Activated CD4-positive, alpha-beta memory T cell treated with anti-CD3 and anti-CD28 coated beads for 36 hours (primary cell): ENCODE measurements around the gene WDR27. TPM values are rescaled to one million over a fixed set of nuclear protein-coding genes. Genes with fewer than 3 reads are reported as not detected.

ENCODE experiments used
- CTCF ChIA-PET: fragments of 350-600 bp; sonication (Branson Sonifier 250); formaldehyde crosslinking; loops from one replicate; lab custom pipeline; 2021; ENCODE audit warnings: antibody characterized with exemption, inconsistent platforms; lab: Charles Lee
- POLR2A ChIA-PET: fragments of 350-600 bp; sonication (Branson Sonifier 250); formaldehyde crosslinking; loops from one replicate; lab custom pipeline; 2021; ENCODE audit warnings: antibody characterized with exemption; lab: Charles Lee
- DNase-seq: peaks from one replicate; pipeline ENCODE4 v3.0.0-alpha.2; 2020
- H3K27ac Mint-ChIP-seq: one replicate; pipeline ENCODE4 v1.8.0; 2021; ENCODE audit warnings: mixed read lengths
- H3K27me3 Mint-ChIP-seq: one replicate; pipeline ENCODE4 v1.8.0; 2021; ENCODE audit warnings: mixed read lengths
- H3K36me3 Mint-ChIP-seq: one replicate; pipeline ENCODE4 v1.8.0; 2021; ENCODE audit warnings: mixed read lengths
- H3K4me1 Mint-ChIP-seq: one replicate; pipeline ENCODE4 v1.8.0; 2021; ENCODE audit warnings: low read depth, mixed read lengths
- H3K4me3 Mint-ChIP-seq: one replicate; pipeline ENCODE4 v1.8.0; 2021; ENCODE audit warnings: mild to moderate bottlenecking, mixed read lengths
- H3K9me3 Mint-ChIP-seq: one replicate; pipeline ENCODE4 v1.8.0; 2021; ENCODE audit warnings: mixed read lengths
- intact Hi-C: fragments of 100-400 bp; cut with micrococcal nuclease; formaldehyde crosslinking; loops from one replicate; pipeline ENCODE4 v1.15.1; 2023
- total RNA-seq, 2 experiments: library from RNA; stranded (reverse); gene quantifications; one replicate each; pipeline ENCODE4 v1.2.3, GENCODE V29; 2021

The WDR27 gene
- total RNA-seq, 2 experiments from 2014 or later, result 39.7 to 41.6 TPM

GRCh38 chr6:169494038-169494437 lies 207.8 kb downstream of the WDR27 start:
- ChIA-PET CTCF (no interaction called here), POLR2A (no interaction called here)
- no peak for DNase-seq
- Mint-ChIP-seq H3K4me1 (no peaks in the 10 kb centered on the region), H3K36me3 (peaks cover 2% of the 10 kb centered on the region), H3K9me3 (no peaks in the 10 kb centered on the region), H3K4me3 (no peak overlapping the region), H3K27ac (no peak overlapping the region), H3K27me3 (no peaks in the 10 kb centered on the region)
- intact Hi-C loops, result no loop called here

DNA sequence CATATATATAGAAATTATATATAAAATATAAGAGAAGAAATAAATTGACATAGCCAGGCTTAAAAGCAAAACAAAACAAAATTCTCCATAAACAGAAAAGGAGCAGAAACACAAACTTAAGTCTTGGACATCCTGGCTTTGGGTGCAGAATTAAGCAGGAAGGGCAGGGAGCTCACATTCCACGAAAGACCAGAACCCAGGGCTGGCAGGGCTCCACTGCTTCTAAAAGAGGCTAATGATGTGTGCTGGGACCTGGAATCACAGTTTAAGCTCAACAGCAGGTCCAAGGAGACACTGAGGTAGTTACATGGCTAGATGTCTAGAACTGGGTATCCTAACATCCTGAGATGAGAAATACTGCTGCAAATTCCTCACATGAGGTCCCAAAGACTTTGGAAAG lies 210.3 kb downstream of the WDR27 start:
- no peak for DNase-seq
- H3K36me3 Mint-ChIP-seq, result peaks cover 2% of the 10 kb centered on the region
- H3K9me3 Mint-ChIP-seq, result no peaks in the 10 kb centered on the region
- intact Hi-C loops, result no loop called here
- H3K4me1 Mint-ChIP-seq, result no peaks in the 10 kb centered on the region
- H3K27me3 Mint-ChIP-seq, result no peaks in the 10 kb centered on the region
- no peak overlapping the region for H3K27ac Mint-ChIP-seq
- CTCF ChIA-PET, result interaction anchor here (0.6 kb wide), 1 partner anchor 1122 kb away, joined by 3 read pairs; no protein-coding TSS in a partner anchor
- no peak overlapping the region for H3K4me3 Mint-ChIP-seq
- POLR2A ChIA-PET, result no interaction called here

DNA sequence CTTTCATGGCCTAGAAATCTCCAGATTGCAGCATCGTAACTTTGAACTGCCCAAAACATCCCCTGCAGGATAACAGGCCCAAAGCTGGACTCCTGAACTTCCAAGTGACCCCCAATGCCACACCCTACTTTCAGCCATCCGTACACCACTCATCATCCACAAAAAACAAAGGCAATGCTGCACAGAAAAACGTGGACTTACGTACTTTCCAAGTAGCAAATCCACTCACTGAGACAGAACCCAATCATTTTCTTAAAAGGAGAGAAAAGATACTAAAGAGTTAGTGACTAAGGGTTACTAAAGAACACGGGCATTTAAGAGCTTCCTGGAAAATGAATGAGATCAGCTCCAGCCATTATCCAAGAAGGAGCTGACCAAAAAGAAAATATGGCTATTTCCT lies 211.0 kb downstream of the WDR27 start:
- Mint-ChIP-seq H3K27me3 (no peaks in the 10 kb centered on the region), H3K4me3 (no peak overlapping the region), H3K9me3 (no peaks in the 10 kb centered on the region), H3K27ac (no peak overlapping the region), H3K36me3 (peaks cover 2% of the 10 kb centered on the region), H3K4me1 (no peaks in the 10 kb centered on the region)
- intact Hi-C loops, result no loop called here
- POLR2A ChIA-PET, result no interaction called here
- no peak for DNase-seq
- CTCF ChIA-PET, result no interaction called here

GRCh38 chr6:169490246-169490641 lies 211.6 kb downstream of the WDR27 start:
- ChIA-PET POLR2A (no interaction called here), CTCF (no interaction called here)
- no peaks in the 10 kb centered on the region for H3K9me3 Mint-ChIP-seq
- no peak overlapping the region for H3K27ac Mint-ChIP-seq
- no peaks in the 10 kb centered on the region for H3K36me3 Mint-ChIP-seq
- no peak for DNase-seq
- intact Hi-C loops, result no loop called here
- H3K4me3 Mint-ChIP-seq, result no peak overlapping the region
- H3K4me1 Mint-ChIP-seq, result no peaks in the 10 kb centered on the region
- H3K27me3 Mint-ChIP-seq, result no peaks in the 10 kb centered on the region

- no peaks in the 10 kb centered on the region for H3K4me1 Mint-ChIP-seq
- H3K27ac Mint-ChIP-seq, result no peak overlapping the region
- DNase-seq, result no peak
- no peaks in the 10 kb centered on the region for H3K9me3 Mint-ChIP-seq
- intact Hi-C loops, result no loop called here
- POLR2A ChIA-PET, result no interaction called here
- no peaks in the 10 kb centered on the region for H3K36me3 Mint-ChIP-seq
- CTCF ChIA-PET, result no interaction called here
- H3K4me3 Mint-ChIP-seq, result no peak overlapping the region
- H3K27me3 Mint-ChIP-seq, result no peaks in the 10 kb centered on the region
These were observed 212.1 kb downstream of the WDR27 start for GRCh38 chr6:169489563-169490245.

GRCh38 chr6:169487579-169488436 lies 214.0 kb downstream of the WDR27 start:
- POLR2A ChIA-PET, result no interaction called here
- Mint-ChIP-seq H3K9me3 (peaks cover 9% of the 10 kb centered on the region), H3K4me1 (no peaks in the 10 kb centered on the region), H3K27me3 (no peaks in the 10 kb centered on the region), H3K4me3 (no peak overlapping the region), H3K36me3 (peaks cover 6% of the 10 kb centered on the region), H3K27ac (no peak overlapping the region)
- no peak for DNase-seq
- intact Hi-C loops, result no loop called here
- CTCF ChIA-PET, result no interaction called here

DNA sequence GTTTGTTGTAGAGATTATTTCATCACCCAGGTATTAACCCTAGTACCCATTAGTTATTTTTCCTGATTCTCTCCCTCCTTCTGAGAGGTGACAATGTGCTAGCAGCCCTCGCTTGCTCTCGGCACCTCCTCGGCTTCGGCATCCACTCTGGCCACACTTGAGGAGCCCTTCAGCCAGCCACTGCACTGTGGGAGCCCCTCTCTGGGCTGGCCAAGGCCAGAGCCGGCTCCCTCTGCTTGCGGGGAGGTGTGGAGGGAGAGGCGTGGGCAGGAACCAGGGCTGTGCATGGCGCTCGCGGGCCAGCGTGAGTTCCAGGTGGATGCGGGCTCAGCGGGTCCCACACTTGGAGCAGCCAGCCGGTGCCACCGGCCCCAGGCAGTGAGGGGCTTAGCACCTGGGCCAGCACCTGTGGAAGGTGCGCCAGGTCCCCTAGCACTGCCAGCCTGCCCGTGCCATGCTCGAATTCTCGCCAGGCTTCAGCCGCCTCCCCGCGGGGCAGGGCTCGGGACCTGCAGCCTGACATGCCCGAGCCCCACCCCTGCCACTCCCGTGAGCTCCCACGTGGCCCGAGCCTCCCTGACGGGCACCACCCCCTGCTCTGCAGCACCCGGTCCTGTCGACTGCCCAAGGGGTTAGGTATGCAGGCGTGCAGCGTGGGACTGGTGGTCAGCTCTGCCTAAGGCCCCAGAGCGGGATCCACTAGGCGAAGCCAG lies 221.9 kb downstream of the WDR27 start:
- Mint-ChIP-seq H3K27me3 (no peaks in the 10 kb centered on the region), H3K4me3 (no peak overlapping the region), H3K36me3 (peaks cover 20% of the 10 kb centered on the region), H3K9me3 (peaks cover 46% of the 10 kb centered on the region), H3K4me1 (no peaks in the 10 kb centered on the region), H3K27ac (no peak overlapping the region)
- intact Hi-C loops, result no loop called here
- POLR2A ChIA-PET, result no interaction called here
- CTCF ChIA-PET, result no interaction called here
- no peak for DNase-seq

- POLR2A ChIA-PET, result no interaction called here
- no peak for DNase-seq
- intact Hi-C loops, result no loop called here
- no peaks in the 10 kb centered on the region for H3K27me3 Mint-ChIP-seq
- CTCF ChIA-PET, result no interaction called here
- peaks cover 47% of the 10 kb centered on the region for H3K9me3 Mint-ChIP-seq
- no peaks in the 10 kb centered on the region for H3K36me3 Mint-ChIP-seq
- no peak overlapping the region for H3K27ac Mint-ChIP-seq
- no peaks in the 10 kb centered on the region for H3K4me1 Mint-ChIP-seq
- H3K4me3 Mint-ChIP-seq, result no peak overlapping the region
These were observed 227.5 kb downstream of the WDR27 start for GRCh38 chr6:169474362-169474761.

DNA sequence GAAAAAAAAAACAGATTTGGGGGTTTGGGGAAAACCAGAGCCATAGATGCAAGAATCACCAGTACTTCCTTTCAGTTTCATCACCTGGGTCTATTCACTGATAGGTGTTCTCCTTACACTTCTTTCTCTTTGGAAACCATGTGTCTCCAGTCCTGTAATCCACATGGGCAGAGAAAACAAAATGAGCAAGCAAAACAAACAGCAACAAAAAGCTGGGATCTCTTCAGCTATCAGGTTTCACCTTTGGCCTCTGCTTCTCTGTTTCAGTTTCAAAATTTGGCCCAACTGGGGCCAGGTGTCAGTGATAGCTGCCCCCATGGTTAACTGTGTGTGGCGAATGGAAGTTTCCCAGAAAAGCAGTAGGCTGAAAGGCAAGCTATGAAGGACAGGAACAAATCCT lies 228.2 kb downstream of the WDR27 start:
- CTCF ChIA-PET, result no interaction called here
- no peak for DNase-seq
- POLR2A ChIA-PET, result no interaction called here
- H3K4me3 Mint-ChIP-seq, result no peak overlapping the region
- no peaks in the 10 kb centered on the region for H3K4me1 Mint-ChIP-seq
- peaks cover 4% of the 10 kb centered on the region for H3K36me3 Mint-ChIP-seq
- H3K9me3 Mint-ChIP-seq, result peaks cover 48% of the 10 kb centered on the region
- intact Hi-C loops, result no loop called here
- no peaks in the 10 kb centered on the region for H3K27me3 Mint-ChIP-seq
- H3K27ac Mint-ChIP-seq, result no peak overlapping the region

GRCh38 chr6:169472786-169473416 lies 228.9 kb downstream of the WDR27 start:
- ChIA-PET POLR2A (no interaction called here), CTCF (no interaction called here)
- Mint-ChIP-seq H3K4me1 (no peaks in the 10 kb centered on the region), H3K36me3 (peaks cover 7% of the 10 kb centered on the region), H3K4me3 (no peak overlapping the region), H3K27ac (no peak overlapping the region), H3K9me3 (peaks cover 56% of the 10 kb centered on the region), H3K27me3 (no peaks in the 10 kb centered on the region)
- intact Hi-C loops, result no loop called here
- DNase-seq, result no peak

- intact Hi-C loops, result no loop called here
- H3K4me3 Mint-ChIP-seq, result no peak overlapping the region
- H3K4me1 Mint-ChIP-seq, result no peaks in the 10 kb centered on the region
- H3K27ac Mint-ChIP-seq, result no peak overlapping the region
- no peak for DNase-seq
- H3K36me3 Mint-ChIP-seq, result peaks cover 10% of the 10 kb centered on the region
- H3K9me3 Mint-ChIP-seq, result peaks cover 67% of the 10 kb centered on the region
- H3K27me3 Mint-ChIP-seq, result no peaks in the 10 kb centered on the region
- ChIA-PET CTCF (no interaction called here), POLR2A (no interaction called here)
These were observed 231.0 kb downstream of the WDR27 start for GRCh38 chr6:169470790-169471189.

DNA sequence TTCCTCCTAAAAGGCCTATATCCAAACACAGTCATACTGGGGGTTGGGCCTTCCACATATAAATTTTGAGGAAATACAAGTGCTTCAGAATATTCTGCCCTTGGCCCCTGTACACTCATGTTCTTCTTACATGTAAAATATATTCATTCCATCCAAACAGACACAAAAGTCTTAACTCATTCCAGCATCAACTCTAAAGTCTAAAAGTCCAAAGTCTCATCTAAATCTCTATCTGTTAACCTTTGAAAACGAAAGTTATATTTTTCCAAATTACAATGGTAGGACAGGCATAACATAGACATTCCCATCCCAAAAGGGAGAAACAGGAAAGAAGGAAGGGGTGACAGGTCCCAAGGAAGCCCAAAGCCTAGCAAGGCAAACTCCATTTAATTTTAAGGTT lies 232.8 kb downstream of the WDR27 start:
- Mint-ChIP-seq H3K4me3 (no peak overlapping the region), H3K9me3 (peaks cover 59% of the 10 kb centered on the region), H3K4me1 (no peaks in the 10 kb centered on the region), H3K36me3 (peaks cover 10% of the 10 kb centered on the region), H3K27ac (no peak overlapping the region), H3K27me3 (no peaks in the 10 kb centered on the region)
- intact Hi-C loops, result no loop called here
- POLR2A ChIA-PET, result no interaction called here
- DNase-seq, result no peak
- CTCF ChIA-PET, result no interaction called here
